GM19468 (cell line): ENCODE results near the gene TRNAU1AP.
"Not testable (repeated sequence)": the region's sequence is repeated elsewhere in the genome, so short reads cannot be mapped to it uniquely, and the experiment has no call there.

ENCODE experiments used
- ATAC-seq: cut with Tn5 transposase; IDR thresholded peaks from one replicate; pipeline ENCODE4 v1.9.1; 2021; ENCODE audit warnings: mild to moderate bottlenecking, moderate library complexity, moderate number of reproducible peaks; ENCODE audit not compliant: unreplicated experiment; ENCODE audit errors: extremely low read depth

Gene TRNAU1AP

GRCh38 chr1:28520796-28521195 is 32.1 kb upstream of the TRNAU1AP start:
- ATAC-seq = not testable (repeated sequence)

GRCh38 chr1:28521502-28522164 is 31.3 kb upstream of the TRNAU1AP start:
- no peak for ATAC-seq

GRCh38 chr1:28522537-28522936 is 30.3 kb upstream of the TRNAU1AP start:
- ATAC-seq = not testable (repeated sequence)

GRCh38 chr1:28525002-28525642 is 27.8 kb upstream of the TRNAU1AP start:
- ATAC-seq = not testable (repeated sequence)

- no peak for ATAC-seq
Measured at GRCh38 chr1:28526886-28527285, 26.0 kb upstream of the TRNAU1AP start.

GRCh38 chr1:28530456-28530855 is 22.4 kb upstream of the TRNAU1AP start:
- no peak for ATAC-seq

GRCh38 chr1:28534671-28535070 is 18.2 kb upstream of the TRNAU1AP start:
- ATAC-seq = no peak

- no peak for ATAC-seq
Measured at GRCh38 chr1:28535180-28535579, 17.7 kb upstream of the TRNAU1AP start.

- ATAC-seq = no peak
Measured at GRCh38 chr1:28537457-28538199, 15.3 kb upstream of the TRNAU1AP start.

GRCh38 chr1:28538286-28538685 is 14.6 kb upstream of the TRNAU1AP start:
- no peak for ATAC-seq

- ATAC-seq = no peak
Measured at GRCh38 chr1:28540651-28541050, 12.2 kb upstream of the TRNAU1AP start.

- ATAC-seq = not testable (repeated sequence)
Measured at GRCh38 chr1:28541414-28542015, 11.4 kb upstream of the TRNAU1AP start.

- no peak for ATAC-seq
Measured at GRCh38 chr1:28545246-28545628, 7.6 kb upstream of the TRNAU1AP start.

- no peak for ATAC-seq
Measured at GRCh38 chr1:28548318-28548717, 4.6 kb upstream of the TRNAU1AP start.

- ATAC-seq = no peak
Measured at GRCh38 chr1:28551381-28551780, 1.5 kb upstream of the TRNAU1AP start.

- ATAC-seq = no peak
Measured at GRCh38 chr1:28560886-28561285, 8.0 kb downstream of the TRNAU1AP start.

GRCh38 chr1:28564310-28564709 is 11.4 kb downstream of the TRNAU1AP start:
- ATAC-seq = no peak

GRCh38 chr1:28565040-28565439 is 12.2 kb downstream of the TRNAU1AP start:
- no peak for ATAC-seq

- ATAC-seq = no peak
Measured at GRCh38 chr1:28565726-28566125, 12.8 kb downstream of the TRNAU1AP start.

GRCh38 chr1:28566931-28567330 is 14.0 kb downstream of the TRNAU1AP start:
- ATAC-seq = no peak

GRCh38 chr1:28571911-28572310 is 19.0 kb downstream of the TRNAU1AP start:
- ATAC-seq = no peak
